ENCODE measurements around the gene SYNPR. TPM values are rescaled to one million over a fixed set of nuclear protein-coding genes. Genes with fewer than 3 reads are reported as not detected.

The SYNPR gene
- total RNA-seq, 1 donor from 2014 or later = not detected

- no peak for DNase-seq (ENCODE audit: low read depth, low spot score)
These were observed 26.3 kb downstream of the SYNPR start for GRCh38 chr3:63304421-63304820.

GRCh38 chr3:63308072-63308471 is 30.0 kb downstream of the SYNPR start:
- DNase-seq (ENCODE audit: low read depth, low spot score) = no peak

DNA sequence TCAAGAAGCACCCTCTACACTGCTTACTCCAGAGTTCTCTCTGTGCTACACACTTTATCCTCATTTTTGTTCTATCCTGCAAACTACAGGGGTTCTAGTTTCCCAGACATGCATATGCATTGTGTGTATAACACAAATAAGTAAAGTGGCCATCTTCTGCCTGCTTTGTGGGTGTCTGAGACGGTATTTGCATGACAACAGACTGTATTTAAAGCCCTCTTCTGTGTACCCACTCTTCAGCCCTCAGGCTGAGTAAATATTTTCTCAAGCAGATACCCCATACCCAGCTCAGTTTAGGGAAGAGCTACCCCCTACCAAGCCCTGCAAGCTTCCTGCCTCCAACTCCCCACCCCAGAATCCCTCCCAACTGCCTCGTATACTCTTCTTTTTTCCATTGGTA is 31.7 kb downstream of the SYNPR start:
- DNase-seq (ENCODE audit: low read depth, low spot score) = no peak

DNA sequence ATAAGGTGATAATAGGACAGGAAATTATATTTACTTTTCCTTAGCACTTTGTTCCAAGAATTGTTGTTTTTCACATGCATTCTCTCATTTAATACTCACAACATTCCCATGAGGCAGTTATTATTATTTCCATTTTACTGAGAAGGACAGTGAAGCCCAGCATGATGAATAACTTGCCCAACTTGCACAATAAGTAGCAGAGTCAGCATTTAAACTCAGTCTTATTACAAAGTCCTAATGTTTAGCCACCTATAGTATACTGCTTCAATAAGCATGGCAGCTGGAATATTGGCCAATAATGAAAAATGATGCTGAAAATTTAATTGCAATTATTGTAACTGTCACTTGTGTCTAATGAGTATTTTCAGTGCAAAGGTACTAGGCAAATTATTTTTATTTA is 45.7 kb downstream of the SYNPR start:
- no peak for DNase-seq (ENCODE audit: low read depth, low spot score)

- no peak for DNase-seq (ENCODE audit: low read depth, low spot score)
These were observed 46.5 kb downstream of the SYNPR start for GRCh38 chr3:63324621-63325020.

GRCh38 chr3:63325386-63325785 is 47.3 kb downstream of the SYNPR start:
- no peak for DNase-seq (ENCODE audit: low read depth, low spot score)

DNA sequence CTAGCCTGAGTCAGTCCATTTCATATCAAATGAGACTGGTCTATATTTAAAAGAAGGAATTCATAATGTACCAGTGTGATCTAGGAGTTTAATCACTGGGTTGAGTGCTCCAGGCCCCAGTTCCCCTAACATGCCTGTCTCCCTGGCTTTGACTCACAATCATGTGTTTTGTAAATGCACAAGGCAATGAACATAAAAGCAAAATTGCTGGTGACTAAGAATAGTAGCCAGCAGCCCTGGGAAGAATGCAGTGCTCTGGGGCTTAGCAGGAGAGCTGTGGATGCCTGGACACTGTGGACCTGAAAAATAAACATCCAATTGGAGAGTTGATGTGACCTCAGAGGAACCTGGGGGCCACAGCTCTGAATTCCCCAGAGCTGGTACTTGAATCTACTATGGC is 50.3 kb downstream of the SYNPR start:
- DNase-seq (ENCODE audit: low read depth, low spot score) = no peak

DNA sequence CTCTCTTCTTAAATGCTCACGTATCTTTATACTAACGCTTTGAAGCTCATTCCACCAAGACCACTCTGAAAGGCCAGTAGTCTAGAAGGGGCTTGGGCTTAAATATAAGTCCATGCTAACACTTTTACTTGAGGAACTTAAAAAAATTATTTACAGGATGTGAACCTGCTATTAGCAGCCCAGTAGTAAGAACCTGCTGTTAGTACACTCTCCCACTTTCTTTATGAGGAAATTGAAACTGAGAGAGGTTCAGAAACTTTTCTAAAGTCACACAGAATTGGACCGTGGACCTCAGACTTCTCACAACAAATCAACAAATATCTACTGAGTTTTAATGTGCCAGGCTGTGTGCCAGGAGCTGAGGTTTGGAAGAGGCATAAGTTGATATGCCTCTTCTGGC is 53.4 kb downstream of the SYNPR start:
- DNase-seq (ENCODE audit: low read depth, low spot score) = no peak

DNA sequence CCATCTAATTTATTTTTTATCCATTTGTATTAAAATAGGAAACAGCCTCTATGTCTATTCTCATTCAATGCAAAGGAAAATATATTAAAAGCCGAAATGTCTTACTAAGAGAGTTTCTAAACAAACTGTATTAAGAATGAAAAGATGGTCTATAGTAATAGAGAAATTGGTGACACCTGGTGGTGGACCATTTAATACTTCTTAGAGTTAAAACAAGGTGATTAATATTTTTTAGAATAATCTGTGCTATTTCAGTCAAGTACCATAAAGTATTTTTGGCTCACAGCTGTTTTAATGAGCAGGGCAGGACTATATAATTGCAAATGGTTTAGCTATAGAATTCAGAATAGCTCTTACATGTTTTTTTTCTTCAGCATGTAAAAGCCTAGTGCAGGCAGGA is 55.7 kb downstream of the SYNPR start:
- no peak for DNase-seq (ENCODE audit: low read depth, low spot score)

GRCh38 chr3:63338351-63338750 is 60.2 kb downstream of the SYNPR start:
- DNase-seq (ENCODE audit: low read depth, low spot score) = no peak

DNA sequence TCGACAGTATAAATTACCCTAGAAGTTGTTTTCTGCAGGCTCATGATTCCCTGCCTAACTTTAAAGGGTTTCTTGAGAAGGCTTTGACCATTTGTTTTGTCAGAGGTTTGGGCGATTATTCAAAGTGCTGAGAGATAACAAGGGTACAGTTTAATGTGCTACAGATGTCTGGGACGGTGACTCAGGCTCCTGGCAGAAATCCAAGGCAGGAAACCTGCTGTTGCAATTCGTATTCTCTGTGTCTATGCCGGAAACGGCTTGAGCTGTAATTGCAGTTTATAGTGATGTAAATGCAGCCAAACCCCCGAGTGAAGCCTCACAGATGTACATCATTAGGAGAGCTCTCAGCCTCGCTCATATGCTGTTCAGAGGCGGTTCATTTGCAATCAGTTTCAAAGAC is 65.6 kb downstream of the SYNPR start:
- DNase-seq (ENCODE audit: low read depth, low spot score) = peak; percentile 70

DNA sequence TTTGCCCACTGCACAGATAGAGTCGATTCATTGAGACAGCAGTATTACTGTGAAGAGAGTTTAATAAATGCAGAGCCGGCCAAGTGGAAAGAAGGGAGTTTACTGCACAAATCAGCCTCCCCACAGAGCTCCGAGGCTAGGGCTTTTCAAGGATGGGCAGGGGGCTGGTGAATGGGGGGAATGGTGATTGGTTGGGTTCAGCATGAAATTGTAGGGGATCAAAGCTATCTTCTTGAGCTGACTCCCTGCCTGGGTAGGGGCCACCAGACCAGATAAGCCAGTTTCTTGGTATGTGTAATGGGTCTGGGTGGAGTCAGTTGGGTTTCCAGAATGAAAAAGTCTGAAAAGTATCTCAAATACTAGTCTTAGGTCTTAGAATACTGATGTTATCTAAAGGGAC is 66.6 kb downstream of the SYNPR start:
- no peak for DNase-seq (ENCODE audit: low read depth, low spot score)

DNA sequence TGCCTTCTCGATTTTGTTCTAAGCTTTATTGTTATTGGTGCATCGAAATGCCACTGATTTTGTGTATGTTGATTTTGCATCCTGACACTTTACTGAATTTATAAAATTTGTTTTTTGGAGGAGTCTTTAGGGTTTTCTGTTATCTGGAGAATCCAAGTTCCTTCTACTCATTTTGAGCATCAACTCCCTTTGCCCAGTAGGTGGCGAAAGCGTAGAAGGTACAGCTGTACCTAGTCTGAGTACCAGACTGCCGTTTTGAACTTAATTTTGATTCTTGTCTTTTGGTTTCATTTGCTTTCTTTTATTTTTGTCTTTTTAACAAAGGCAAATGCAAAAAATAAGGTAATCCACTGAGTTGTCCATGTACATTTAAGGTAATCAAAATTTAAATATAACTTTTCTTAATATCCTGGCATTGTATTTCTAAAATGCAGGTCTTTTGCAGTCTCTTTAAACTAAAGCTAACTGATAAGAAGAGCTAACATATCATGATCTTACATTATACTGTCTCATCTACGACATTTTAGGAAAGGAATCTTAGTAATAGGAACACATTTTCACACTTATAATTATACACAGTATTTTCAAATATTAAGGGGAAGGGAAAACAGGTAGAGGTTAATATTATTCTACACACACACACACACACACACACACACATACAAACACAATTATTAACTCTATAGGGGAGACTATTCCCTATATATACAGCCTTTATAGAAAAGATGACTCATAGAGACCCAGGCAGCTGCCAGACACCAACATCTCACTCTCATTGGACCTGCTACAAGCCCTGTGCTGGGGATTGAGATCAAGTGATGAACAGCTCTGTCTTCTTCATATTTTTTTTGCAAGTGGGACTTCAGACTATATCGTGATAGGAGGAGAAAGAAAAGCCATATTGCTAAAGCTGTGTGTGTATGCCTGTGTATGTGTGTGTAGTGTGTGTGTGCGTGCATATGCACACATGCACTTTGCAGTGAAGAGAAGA is 71.8 kb downstream of the SYNPR start:
- DNase-seq (ENCODE audit: low read depth, low spot score) = peak; percentile 17

- peak; percentile 32 for DNase-seq (ENCODE audit: low read depth, low spot score)
These were observed 73.3 kb downstream of the SYNPR start for GRCh38 chr3:63351159-63352007.

DNA sequence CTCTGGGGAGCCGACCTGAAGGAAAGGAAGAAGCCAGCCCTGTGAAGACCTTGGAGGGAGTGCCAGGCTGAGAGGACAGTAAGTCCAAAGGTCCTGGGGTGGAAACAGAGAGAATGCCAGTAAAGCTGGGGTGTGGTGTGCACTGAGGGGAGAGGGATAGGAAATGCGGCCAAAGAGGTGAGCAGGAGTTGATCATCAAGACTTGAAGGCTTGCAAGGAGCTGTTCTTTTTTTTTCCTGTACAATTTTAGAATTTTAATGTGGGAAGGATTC is 73.8 kb downstream of the SYNPR start:
- DNase-seq (ENCODE audit: low read depth, low spot score) = no peak

- DNase-seq (ENCODE audit: low read depth, low spot score) = no peak
These were observed 75.3 kb downstream of the SYNPR start for GRCh38 chr3:63353383-63353782.

- DNase-seq (ENCODE audit: low read depth, low spot score) = no peak
These were observed 76.1 kb downstream of the SYNPR start for GRCh38 chr3:63354160-63354559.

DNA sequence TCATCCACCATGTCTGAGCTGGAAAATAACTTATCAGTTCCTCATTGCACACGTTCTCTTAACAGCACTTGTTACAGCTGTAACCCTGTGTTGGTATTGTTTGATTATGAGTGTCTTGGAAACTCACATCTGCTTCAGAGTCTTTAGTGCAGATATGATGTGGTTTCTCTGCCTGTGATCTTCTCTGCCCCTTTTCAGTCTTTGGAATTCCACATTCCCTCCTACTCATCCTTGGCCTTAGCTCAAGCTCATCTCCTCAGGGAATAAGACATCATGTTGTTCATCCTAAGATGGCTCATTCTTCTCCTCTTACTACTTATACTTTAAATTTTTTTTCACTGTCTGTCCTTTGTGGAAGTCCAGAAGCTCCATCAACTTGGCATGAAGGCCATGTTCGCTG is 77.7 kb downstream of the SYNPR start:
- no peak for DNase-seq (ENCODE audit: low read depth, low spot score)

GRCh38 chr3:63364495-63364894 is 86.4 kb downstream of the SYNPR start:
- peak; percentile 33 for DNase-seq (ENCODE audit: low read depth, low spot score)

DNA sequence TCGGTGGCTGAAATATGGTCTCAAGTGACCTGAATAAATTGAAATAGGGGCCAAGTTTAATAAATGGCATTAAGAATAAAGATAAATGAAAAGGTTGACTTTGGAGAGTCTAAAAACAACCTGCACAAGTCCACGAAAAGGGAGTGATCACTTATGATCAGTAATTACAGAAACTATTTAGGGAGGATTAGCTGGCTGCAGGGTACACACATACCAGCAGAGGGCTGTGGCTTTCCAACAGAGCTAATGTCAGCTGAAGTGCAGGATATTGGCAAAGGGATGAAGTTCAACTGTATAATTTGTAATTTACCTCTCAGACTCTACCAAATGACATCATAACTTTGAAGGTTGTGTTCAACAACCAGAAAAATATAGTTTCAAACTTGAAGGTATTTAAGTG is 86.8 kb downstream of the SYNPR start:
- DNase-seq (ENCODE audit: low read depth, low spot score) = no peak

DNA sequence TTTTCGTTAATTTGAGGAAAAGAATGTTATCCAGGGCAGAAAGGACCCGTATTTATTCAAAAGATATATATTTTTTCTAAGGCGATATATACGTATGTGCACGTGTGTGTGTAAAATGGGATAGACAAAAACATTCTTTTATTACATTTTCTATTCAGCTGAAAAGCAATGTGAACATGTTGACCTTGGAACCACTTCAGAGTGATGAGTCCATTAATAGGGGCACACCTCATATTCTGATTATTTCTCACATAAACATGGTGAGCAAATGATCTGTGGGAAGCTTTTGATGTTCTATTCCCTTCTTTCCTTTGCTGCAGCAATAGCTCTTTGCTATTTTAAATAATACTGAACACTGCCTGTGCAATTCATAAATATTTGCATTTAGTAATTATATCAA is 87.6 kb downstream of the SYNPR start:
- DNase-seq (ENCODE audit: low read depth, low spot score) = no peak

GRCh38 chr3:63370094-63370493 is 92.0 kb downstream of the SYNPR start:
- no peak for DNase-seq (ENCODE audit: low read depth, low spot score)

DNA sequence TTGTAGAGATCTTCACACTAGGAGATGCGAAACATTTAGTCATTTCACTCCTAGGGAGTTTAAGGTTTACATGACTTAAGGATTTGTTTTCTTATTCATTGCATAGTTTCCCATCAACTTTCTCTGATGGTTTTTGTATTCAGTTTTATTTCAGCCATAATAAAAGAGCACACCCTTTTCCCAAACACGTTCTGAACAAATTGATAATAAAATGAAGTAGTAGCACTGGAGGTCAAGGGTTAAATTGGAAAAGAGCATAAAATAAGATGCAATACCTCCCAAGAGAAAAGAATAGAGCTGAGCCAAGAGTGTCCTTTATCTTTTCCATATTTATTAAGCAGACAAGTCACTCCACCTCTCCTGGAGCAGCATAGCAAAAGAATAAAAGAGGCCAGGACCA is 104.9 kb downstream of the SYNPR start:
- DNase-seq (ENCODE audit: low read depth, low spot score) = no peak
